Natural killer cell (primary cell): Measurements from ENCODE around the gene WNT1. TPM values are rescaled to one million over a fixed set of nuclear protein-coding genes. Genes with fewer than 3 reads are reported as not detected.

Experiments
- ATAC-seq, 3 donors: fragments of 150-1000 bp in 2 of 3; fragments of 200-7000 bp in 1 of 3; cut with Tn5 transposase; 1 replicate in 1 of 3; 2 replicates in 2 of 3; pipeline ENCODE4 v1.10.0; 2021; ENCODE audit warnings: mild to moderate bottlenecking in 2 of 3, moderate library complexity in 2 of 3
- DNase-seq, 2 donors: peaks; one replicate each; pipeline versions ENCODE4 v3.0.0 to v3.0.0-alpha.2; 2013 to 2021; ENCODE audit warnings: mixed read lengths in 1 of 2
- H3K27ac ChIP-seq: one replicate; pipeline ENCODE4 v1.5.1; 2013; ENCODE audit warnings: mild to moderate bottlenecking, low read length
- H3K27me3 ChIP-seq: one replicate; pipeline ENCODE4 v1.6.1; 2013; ENCODE audit warnings: low read length; ENCODE audit not compliant: control insufficient read depth, insufficient read depth
- H3K36me3 ChIP-seq: one replicate; pipeline ENCODE4 v1.6.1; 2013; ENCODE audit warnings: low read length; ENCODE audit not compliant: control insufficient read depth, insufficient read depth
- H3K4me1 ChIP-seq: one replicate; pipeline ENCODE4 v1.6.1; 2013; ENCODE audit warnings: low read length; ENCODE audit not compliant: control insufficient read depth, insufficient read depth
- H3K4me3 ChIP-seq: one replicate; pipeline ENCODE4 v1.5.1; 2013; ENCODE audit warnings: low read length
- H3K9me3 ChIP-seq: one replicate; pipeline ENCODE4 v1.6.1; 2013; ENCODE audit warnings: low read length; ENCODE audit not compliant: control insufficient read depth, insufficient read depth
- H3K27ac Mint-ChIP-seq, 2 donors: one replicate each; pipeline ENCODE4 v1.8.0; 2022; ENCODE audit warnings: mild to moderate bottlenecking in 2 of 2, mixed read lengths in 2 of 2, moderate library complexity in 1 of 2
- H3K27me3 Mint-ChIP-seq, 2 donors: one replicate each; pipeline ENCODE4 v1.8.0; 2022; ENCODE audit warnings: low read depth in 2 of 2, mixed read lengths in 2 of 2
- H3K36me3 Mint-ChIP-seq: one replicate; pipeline ENCODE4 v1.8.0; 2022; ENCODE audit warnings: mixed read lengths
- H3K4me1 Mint-ChIP-seq, 2 donors: one replicate each; pipeline ENCODE4 v1.8.0; 2022; ENCODE audit warnings: mixed read lengths in 2 of 2
- H3K4me3 Mint-ChIP-seq: one replicate; pipeline ENCODE4 v1.8.0; 2022; ENCODE audit warnings: mild to moderate bottlenecking, moderate library complexity, mixed read lengths
- H3K9me3 Mint-ChIP-seq, 2 donors: one replicate each; pipeline ENCODE4 v1.8.0; 2022; ENCODE audit warnings: mixed read lengths in 2 of 2
- CTCF ChIP-seq: fragments of 200-600 bp; IDR thresholded peaks from one replicate; pipeline ENCODE4 v1.8.0; 2022; ENCODE audit warnings: antibody characterized with exemption
- WGBS: methylation state at CpG from one replicate; pipeline ENCODE4 v1.1.7; 2013; ENCODE audit warnings: missing lambda C conversion rate; ENCODE audit not compliant: insufficient coverage; 5-methylcytosine and 5-hydroxymethylcytosine counted together
- intact Hi-C: fragments of 100-400 bp; cut with micrococcal nuclease; formaldehyde crosslinking; loops from one replicate; pipeline ENCODE4 v1.14.2; 2022
- total RNA-seq, 4 donors: library from RNA; stranded (reverse); fragments of 120-200 nt in 1 of 4; gene quantifications; one replicate each; pipeline versions ENCODE4 v1.2.3 to v1.2.4, GENCODE V29; 2013 to 2022

The WNT1 gene
- total RNA-seq, 3 donors from 2014 or later (not counting 1 experiment from before 2014, with no cell fraction given) = 1.1 to 2.0 (median 1.7) TPM

GRCh38 chr12:49013428-49013827 lies 35.3 kb downstream of the WNT1 start:
- intact Hi-C loops = no loop called here
- Mint-ChIP-seq H3K4me3 (no peak overlapping the region), H3K36me3 (peaks cover 23% of the 10 kb centered on the region), H3K27ac (no peak overlapping the region), H3K4me1 (peaks cover 31 to 39% of the 10 kb centered on the region in 2 donors), H3K9me3 (no peaks in the 10 kb centered on the region), H3K27me3 (no peaks in the 10 kb centered on the region)
- no peak for ATAC-seq
- H3K4me3 ChIP-seq = no peak overlapping the region
- H3K9me3 ChIP-seq = no peaks in the 10 kb centered on the region
- H3K27ac ChIP-seq = no peak overlapping the region
- no peaks in the 10 kb centered on the region for H3K27me3 ChIP-seq
- DNase-seq = no peak
- peaks cover 13% of the 10 kb centered on the region for H3K4me1 ChIP-seq
- peaks cover 31% of the 10 kb centered on the region for H3K36me3 ChIP-seq
- 93% methylated on average over 2 of the region's 3 CpGs for WGBS
- TF ChIP-seq CTCF = no peak

GRCh38 chr12:49014547-49014946 lies 36.4 kb downstream of the WNT1 start:
- no peak for TF ChIP-seq CTCF
- Mint-ChIP-seq H3K36me3 (peaks cover 13% of the 10 kb centered on the region), H3K27ac (no peak overlapping the region), H3K4me1 (peaks cover 27 to 50% of the 10 kb centered on the region in 2 donors), H3K27me3 (no peaks in the 10 kb centered on the region), H3K4me3 (no peak overlapping the region), H3K9me3 (no peaks in the 10 kb centered on the region)
- intact Hi-C loops = no loop called here
- ATAC-seq (no peak), DNase-seq (no peak)
- Histone ChIP-seq H3K36me3 (peaks cover 28% of the 10 kb centered on the region), H3K4me1 (peaks cover 19% of the 10 kb centered on the region), H3K9me3 (no peaks in the 10 kb centered on the region), H3K27me3 (no peaks in the 10 kb centered on the region), H3K27ac (no peak overlapping the region), H3K4me3 (no peak overlapping the region)
- 97% methylated on average over 1 of the region's 1 CpG for WGBS

GRCh38 chr12:49015196-49015595 lies 37.1 kb downstream of the WNT1 start:
- Histone ChIP-seq H3K9me3 (no peaks in the 10 kb centered on the region), H3K36me3 (peaks cover 23% of the 10 kb centered on the region), H3K27me3 (no peaks in the 10 kb centered on the region), H3K4me1 (peaks cover 24% of the 10 kb centered on the region), H3K4me3 (no peak overlapping the region), H3K27ac (no peak overlapping the region)
- intact Hi-C loops = no loop called here
- WGBS = 100% methylated on average over 1 of the region's 1 CpG
- TF ChIP-seq CTCF = no peak
- DNase-seq (no peak), ATAC-seq (no peak)
- Mint-ChIP-seq H3K4me1 (peaks cover 23 to 55% of the 10 kb centered on the region in 2 donors), H3K4me3 (no peak overlapping the region), H3K27me3 (no peaks in the 10 kb centered on the region), H3K36me3 (peaks cover 7% of the 10 kb centered on the region), H3K9me3 (no peaks in the 10 kb centered on the region), H3K27ac (peak overlapping the region in 1 of 2 donors; percentile 17)

GRCh38 chr12:49017891-49018260 lies 39.8 kb downstream of the WNT1 start:
- Histone ChIP-seq H3K9me3 (no peaks in the 10 kb centered on the region), H3K4me1 (peaks cover 24% of the 10 kb centered on the region), H3K36me3 (peaks cover 16% of the 10 kb centered on the region), H3K4me3 (peak overlapping the region; percentile 71), H3K27ac (peak overlapping the region; percentile 92), H3K27me3 (no peaks in the 10 kb centered on the region)
- peak overlapping the region; percentile 92 for H3K4me3 Mint-ChIP-seq
- intact Hi-C loops = loop anchor here (1.0 to 2.0 kb wide), 4 partner anchors 21 to 113 kb away; partner anchors contain the start of genes TUBA1B and WNT1
- H3K9me3 Mint-ChIP-seq = no peaks in the 10 kb centered on the region
- H3K27me3 Mint-ChIP-seq = no peaks in the 10 kb centered on the region
- TF ChIP-seq CTCF = no peak
- no peaks in the 10 kb centered on the region for H3K36me3 Mint-ChIP-seq
- peak; percentile 16 to 24 (median 18) for ATAC-seq
- H3K27ac Mint-ChIP-seq = peak overlapping the region; percentile 97 to 98
- peak in 1 of 2 donors; percentile 35 for DNase-seq
- 1% methylated on average over 8 of the region's 8 CpGs for WGBS
- H3K4me1 Mint-ChIP-seq = peaks cover 23 to 55% of the 10 kb centered on the region in 2 donors
